ENCODE measurements around the gene GADD45G. TPM values are rescaled to one million over a fixed set of nuclear protein-coding genes. Genes with fewer than 3 reads are reported as not detected.

The GADD45G gene
- total and polyA plus RNA-seq, 2 experiments from 2014 or later: 12.7 to 24.1 TPM

GRCh38 chr9:89602978-89603766 lies 1.6 kb upstream of the GADD45G start (continued):
- TF ChIP-seq ZNF114 (CRISPR knock-in tag; IDR thresholded peaks at IDR 0.05) (no peak; the same call in 1 of the 2 replicates), CTCF (conservative IDR thresholded peaks at IDR 0.05; ENCODE audit: low read depth in 2 of 2) (peak; percentile 93 to 95), STAT1 (IDR thresholded peaks at IDR 0.05; ENCODE audit: unreplicated experiment) (no peak), CREB1 (CRISPR knock-in tag; IDR thresholded peaks at IDR 0.05; ENCODE audit: low read depth) (no peak), ZNF331 (CRISPR knock-in tag; IDR thresholded peaks at IDR 0.05; ENCODE audit: low read depth) (no peak)

- no peaks in the 10 kb centered on the region for H3K9me3 Mint-ChIP-seq
- H3K27ac Mint-ChIP-seq: peak overlapping the region; percentile 95
These were observed 796 bp upstream of the GADD45G start for GRCh38 chr9:89603767-89604665.

More at GRCh38 chr9:89603767-89604665, 796 bp upstream of the GADD45G start:
- Histone ChIP-seq H3K4me3 (peak overlapping the region; percentile 94), H3K79me2 (replicated peaks; ENCODE audit: insufficient read depth) (peaks cover 12% of the 10 kb centered on the region), H4K20me1 (replicated peaks; ENCODE audit: insufficient read depth) (0 out of 2 replicates have a peak, but pooled peaks cover 5% of the 10 kb centered on the region), H3K36me3 (ENCODE audit: insufficient read depth) (peaks cover 5% of the 10 kb centered on the region; the same call in 1 of the 2 replicates), H3K4me2 (peak overlapping the region; percentile 89), H3K27me3 (ENCODE audit: insufficient read depth) (peaks cover 22% of the 10 kb centered on the region), H3F3A (replicated peaks; ENCODE audit: low read depth) (no peaks in the 10 kb centered on the region; the same call in 1 of the 2 replicates), H3K4me1 (ENCODE audit: insufficient read depth) (peaks cover 18% of the 10 kb centered on the region), H3K9me2 (ENCODE audit: insufficient read depth) (no peaks in the 10 kb centered on the region), H3K27ac (ENCODE audit: low read depth) (peak overlapping the region; percentile 82), H2AFZ (peak overlapping the region; percentile 84; the same call in 1 of the 2 replicates)
- ATAC-seq: peak; percentile 58
- peaks cover 32% of the 10 kb centered on the region for H3K4me1 Mint-ChIP-seq
- peaks cover 17% of the 10 kb centered on the region for H3K36me3 Mint-ChIP-seq (ENCODE audit: low read depth)
- H3K4me3 Mint-ChIP-seq: peak overlapping the region; percentile 87
- peaks cover 25% of the 10 kb centered on the region for H3K27me3 Mint-ChIP-seq (ENCODE audit: insufficient read depth, low read depth, poor library complexity)
- peak; percentile 98 for DNase-seq (ENCODE audit: low spot score)
- TF ChIP-seq ZNF114 (CRISPR knock-in tag; IDR thresholded peaks at IDR 0.05): 0 out of 2 replicates have a peak, but pooled peaks have one; percentile 9
- TF ChIP-seq CTCF (conservative IDR thresholded peaks at IDR 0.05; ENCODE audit: low read depth in 2 of 2): peak; percentile 57 to 79
- TF ChIP-seq ZNF331 (CRISPR knock-in tag; IDR thresholded peaks at IDR 0.05; ENCODE audit: low read depth): no peak
- peak; percentile 39; the same call in 1 of the 2 replicates for TF ChIP-seq CREB1 (CRISPR knock-in tag; IDR thresholded peaks at IDR 0.05; ENCODE audit: low read depth)
- TF ChIP-seq NANOG (IDR thresholded peaks at IDR 0.05; ENCODE audit: borderline replicate concordance): 0 out of 2 replicates have a peak, but pooled peaks have one; percentile 8
- 0 out of 2 replicates have a peak, but pooled peaks have one; percentile 2 for TF ChIP-seq ZNF462 (CRISPR knock-in tag; IDR thresholded peaks at IDR 0.05)
- TF ChIP-seq EZH2phosphoT487 (IDR thresholded peaks at IDR 0.05; ENCODE audit: unreplicated experiment): no peak
